PC-3 (cell line): Measurements from ENCODE around the gene LIF.

Experiments
- CTCF ChIP-seq: fragments of 300-600 bp; sonication (generic); conservative IDR thresholded peaks from 2 replicates; pipeline ENCODE4 v1.5.1; 2017; ENCODE audit warnings: antibody characterized with exemption, low read depth, mild to moderate bottlenecking, low read length
- EZH2 ChIP-seq: fragments of 300-600 bp; sonication (generic); IDR thresholded peaks from one replicate; pipeline ENCODE4 v1.6.1; 2017; ENCODE audit warnings: antibody characterized with exemption, mild to moderate bottlenecking, low read length; ENCODE audit not compliant: unreplicated experiment

DNA sequence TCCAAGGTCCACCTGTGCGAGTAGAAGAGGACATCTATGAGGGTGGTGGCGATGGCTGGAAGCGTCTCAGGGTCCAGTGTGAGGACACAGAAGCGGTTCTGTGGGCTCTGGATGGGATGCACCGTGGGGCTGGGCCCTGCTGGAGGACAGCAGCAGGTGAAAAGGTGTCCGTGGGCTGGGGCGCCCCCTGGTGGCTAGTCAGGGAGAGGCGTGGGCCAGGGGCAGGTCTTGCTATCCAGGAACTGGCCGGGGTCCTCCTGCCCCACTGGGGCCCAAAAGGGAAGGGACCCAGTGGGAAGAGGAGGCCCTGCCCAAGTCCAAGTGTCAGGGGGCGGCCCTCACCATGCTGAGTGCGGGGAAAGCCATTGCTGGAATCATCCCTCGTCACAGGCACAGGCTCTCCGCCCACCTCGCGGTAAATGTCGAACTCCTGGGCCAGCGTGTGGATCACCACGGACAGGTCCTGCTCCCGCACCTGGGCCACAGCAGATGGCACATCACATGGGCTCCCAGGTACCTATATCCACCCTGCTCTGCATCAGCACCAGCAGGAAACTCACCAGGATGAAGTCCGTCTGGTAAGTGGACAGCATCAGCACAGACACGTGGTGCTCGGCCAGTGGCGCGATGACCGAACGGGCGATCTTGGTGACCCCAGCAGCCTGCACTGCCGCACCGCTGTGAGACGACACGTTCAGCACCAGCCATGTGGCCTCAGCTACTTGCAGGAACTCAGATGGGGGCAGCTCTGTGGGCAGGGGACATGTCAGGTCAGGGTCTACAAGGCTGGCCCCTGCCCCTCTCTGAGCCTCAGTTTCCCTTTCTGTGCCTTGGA, 40.5 kb upstream of the LIF start:
- TF ChIP-seq CTCF (peak; percentile 85), EZH2 (no peak)
